OCI-LY7 (cell line): ENCODE data around the gene LINC01488. TPM values are rescaled to one million over a fixed set of nuclear protein-coding genes. Genes with fewer than 3 reads are reported as not detected.

Experiments used
- BruUV-seq: library from RNA; stranded (reverse); fragments of 400-500 nt; replicated peaks from 2 replicates; lab custom pipeline; 2021; lab: Mats Ljungman, UMichigan
- CTCF ChIA-PET: fragments of 300-600 bp; sonication (Branson Sonifier 250); formaldehyde crosslinking; loops from one replicate; lab custom pipeline; 2022; ENCODE audit warnings: antibody characterized with exemption; ENCODE audit not compliant: unreplicated experiment; lab: Charles Lee
- POLR2A ChIA-PET: fragments of 300-600 bp; sonication (Branson Sonifier 250); formaldehyde crosslinking; loops from one replicate; lab custom pipeline; 2022; ENCODE audit warnings: antibody characterized with exemption; lab: Charles Lee
- DNase-seq: peaks from one replicate; pipeline ENCODE4 v3.0.0-alpha.2; 2015; ENCODE audit warnings: low spot score
- H2AFZ ChIP-seq: fragments of 200-600 bp; sonication (generic), shearing (Covaris generic); 2 replicates; pipeline ENCODE4 v1.6.1; 2014; ENCODE audit warnings: mild to moderate bottlenecking, antibody characterized with exemption, low read length, moderate library complexity
- H3K27ac ChIP-seq: fragments of 200-600 bp; sonication (generic); 2 replicates; pipeline ENCODE4 v1.5.1; 2014; ENCODE audit warnings: mixed run types, low read depth, mild to moderate bottlenecking, moderate library complexity, low read length, inconsistent platforms; ENCODE audit not compliant: poor library complexity, severe bottlenecking
- H3K36me3 ChIP-seq: fragments of 200-600 bp; sonication (generic); 2 replicates; pipeline ENCODE4 v1.6.1; 2014; ENCODE audit warnings: mild to moderate bottlenecking, antibody characterized with exemption, low read length, moderate library complexity, mixed read lengths; ENCODE audit not compliant: insufficient read depth
- H3K4me1 ChIP-seq: fragments of 200-600 bp; sonication (generic); 2 replicates; pipeline ENCODE4 v1.5.1; 2014; ENCODE audit warnings: mild to moderate bottlenecking, low read length; ENCODE audit not compliant: insufficient read depth, poor library complexity, severe bottlenecking
- H3K4me2 ChIP-seq: fragments of 200-600 bp; sonication (generic); 2 replicates; pipeline ENCODE4 v1.6.1; 2014; ENCODE audit warnings: mild to moderate bottlenecking, low read length
- H3K4me3 ChIP-seq: fragments of 200-600 bp; sonication (generic); 2 replicates; pipeline ENCODE4 v1.5.1; 2014; ENCODE audit warnings: mild to moderate bottlenecking, low read depth, low read length; ENCODE audit not compliant: poor library complexity, severe bottlenecking
- H3K79me2 ChIP-seq: fragments of 200-600 bp; sonication (generic); 2 replicates; pipeline ENCODE4 v1.6.1; 2016; ENCODE audit warnings: low read depth, mild to moderate bottlenecking, low read length, moderate library complexity, mixed read lengths; ENCODE audit not compliant: insufficient read depth
- H3K9me2 ChIP-seq: fragments of 200-600 bp; sonication (generic); 2 replicates; pipeline ENCODE4 v1.6.1; 2016; ENCODE audit warnings: mild to moderate bottlenecking, low read length, mixed read lengths; ENCODE audit not compliant: insufficient read depth
- H3K9me3 ChIP-seq: fragments of 200-600 bp; sonication (generic); 2 replicates; pipeline ENCODE4 v1.6.1; 2014; ENCODE audit warnings: mild to moderate bottlenecking, mixed run types, low read length, mixed read lengths
- H4K20me1 ChIP-seq: fragments of 200-600 bp; sonication (generic); 2 replicates; pipeline ENCODE4 v1.6.1; 2014; ENCODE audit warnings: mild to moderate bottlenecking, antibody characterized with exemption, low read length, moderate library complexity, mixed read lengths; ENCODE audit not compliant: insufficient read depth
- CTCF ChIP-seq: fragments of 200-600 bp; sonication (generic); conservative IDR thresholded peaks from 2 replicates; pipeline ENCODE4 v1.5.1; 2014; ENCODE audit warnings: mild to moderate bottlenecking, antibody characterized with exemption, low read length, moderate library complexity, mixed read lengths
- EZH2phosphoT487 ChIP-seq: fragments of 200-600 bp; sonication (generic); IDR thresholded peaks from 2 replicates; pipeline ENCODE4 v1.6.1; 2018; ENCODE audit warnings: low read depth, borderline replicate concordance, mild to moderate bottlenecking, mixed run types, antibody characterized with exemption, low read length, moderate library complexity, mixed read lengths
- intact Hi-C: fragments of 100-400 bp; cut with micrococcal nuclease; formaldehyde crosslinking; loops from one replicate; pipeline ENCODE4 v1.10.0; 2022; ENCODE audit not compliant: unreplicated experiment
- total RNA-seq, 2 experiments: library from RNA; depleted of rRNA in 1 of 2; stranded (reverse); fragments of >200 nt in 1 of 2; shearing (Covaris generic) in 1 of 2; gene quantifications; 2 replicates each; pipeline ENCODE4 v1.2.3, GENCODE V29; 2014 to 2022

LINC01488 gene
- total RNA-seq, 2 experiments from 2014 or later = not detected

DNA sequence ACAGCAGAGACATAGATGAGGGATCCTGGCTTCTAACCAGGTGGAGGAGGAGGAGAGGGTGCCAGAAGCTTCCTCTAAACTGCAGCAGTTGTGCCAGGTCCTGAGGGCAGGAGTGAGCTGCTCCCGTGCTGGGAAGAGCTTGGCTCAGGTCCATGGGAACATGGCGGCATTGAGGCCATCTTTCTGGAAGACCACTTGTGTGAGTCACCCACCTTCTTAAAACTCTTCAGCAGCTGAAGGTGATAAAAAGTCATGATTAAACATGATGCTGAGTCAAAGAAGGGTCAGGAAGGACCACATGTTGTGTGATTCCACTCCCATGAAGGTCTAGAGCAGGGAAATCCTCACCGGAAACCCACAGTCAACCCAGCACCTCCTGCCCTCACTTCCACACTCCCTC, 35.1 kb downstream of the LINC01488 start:
- TF ChIP-seq CTCF (no peak), EZH2phosphoT487 (no peak)
- Histone ChIP-seq H3K4me2 (no peak overlapping the region), H3K36me3 (no peaks in the 10 kb centered on the region), H3K9me3 (no peaks in the 10 kb centered on the region), H3K79me2 (no peaks in the 10 kb centered on the region), H4K20me1 (no peaks in the 10 kb centered on the region), H3K4me3 (no peak overlapping the region), H3K9me2 (no peaks in the 10 kb centered on the region), H2AFZ (no peak overlapping the region), H3K4me1 (no peaks in the 10 kb centered on the region), H3K27ac (no peak overlapping the region)
- POLR2A ChIA-PET = no interaction called here
- intact Hi-C loops = no loop called here
- no TSS peak for BruUV-seq
- CTCF ChIA-PET = no interaction called here
- no peak for DNase-seq

DNA sequence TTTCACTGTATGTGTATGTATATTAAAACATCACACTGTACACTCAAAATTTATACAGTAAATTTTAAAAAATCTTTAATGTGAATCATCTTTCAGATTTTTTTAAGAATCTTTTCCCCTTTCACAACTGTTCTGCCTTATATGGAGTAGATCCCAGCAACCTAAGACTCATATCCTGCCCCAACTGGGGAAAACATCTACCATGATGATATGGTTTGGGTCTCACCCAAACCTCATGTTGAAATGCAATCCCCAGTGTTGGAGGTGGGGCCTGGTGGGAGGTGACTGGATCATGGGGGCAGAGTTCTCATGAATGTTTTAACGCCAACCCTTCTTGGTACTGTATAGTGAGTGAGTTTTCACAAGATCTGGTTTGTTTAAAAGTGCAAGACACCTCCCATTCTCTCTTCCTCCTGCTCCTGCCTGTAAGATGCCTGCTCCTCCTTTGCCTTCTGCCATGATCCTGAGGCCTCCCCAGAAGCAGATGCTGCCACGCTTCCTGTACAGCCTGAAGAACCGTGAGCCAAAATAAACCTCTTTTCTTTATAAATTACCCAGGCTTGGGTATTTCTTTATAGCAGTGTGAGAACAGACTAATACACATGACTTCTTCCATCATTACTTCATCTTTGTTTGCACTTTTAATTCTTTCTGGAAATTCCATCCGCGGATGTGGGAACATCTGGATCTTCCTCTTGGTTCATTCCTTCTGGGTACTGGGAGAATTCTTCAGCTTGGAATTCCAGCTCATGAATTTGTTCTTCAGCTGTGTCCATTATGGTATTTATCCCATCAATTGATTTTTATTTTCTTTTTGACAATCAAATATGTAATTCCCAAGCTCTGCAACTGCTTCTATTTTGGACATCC, 36.9 kb downstream of the LINC01488 start:
- BruUV-seq = no TSS peak
- no peak overlapping the region for H3K27ac ChIP-seq

More for the DNA sequence above, 36.9 kb downstream of the LINC01488 start:
- no peak for DNase-seq
- Histone ChIP-seq H3K4me1 (no peaks in the 10 kb centered on the region), H3K9me2 (no peaks in the 10 kb centered on the region), H3K4me3 (no peak overlapping the region), H3K9me3 (no peaks in the 10 kb centered on the region), H3K4me2 (no peak overlapping the region), H3K36me3 (no peaks in the 10 kb centered on the region), H4K20me1 (no peaks in the 10 kb centered on the region), H2AFZ (no peak overlapping the region), H3K79me2 (no peaks in the 10 kb centered on the region)
- no peak for TF ChIP-seq CTCF
- intact Hi-C loops = no loop called here
- POLR2A ChIA-PET = no interaction called here
- CTCF ChIA-PET = no interaction called here
